RWPE2 (cell line): Measurements from ENCODE around the gene DOK6.

Source experiments
- ATAC-seq: fragments of 200-7000 bp; cut with Tn5 transposase; 3 replicates; pipeline ENCODE4 v1.9.1; 2021; ENCODE audit warnings: low read depth
- DNase-seq: peaks from one replicate; pipeline ENCODE4 v3.0.0-alpha.2; 2020; ENCODE audit warnings: low spot score
- H3K27ac ChIP-seq: fragments of 450-650 bp; 2 replicates; pipeline ENCODE4 v1.5.1; 2017; ENCODE audit warnings: mild to moderate bottlenecking; ENCODE audit not compliant: poor library complexity, severe bottlenecking
- H3K27me3 ChIP-seq: fragments of 250-450 bp; sonication (Bioruptor Pico); 2 replicates; pipeline ENCODE4 v1.5.1; 2021; ENCODE audit warnings: mild to moderate bottlenecking, moderate library complexity; ENCODE audit not compliant: insufficient read depth, poor library complexity, severe bottlenecking
- H3K36me3 ChIP-seq: fragments of 250-450 bp; sonication (Bioruptor Pico); 2 replicates; pipeline ENCODE4 v1.5.1; 2020; ENCODE audit warnings: low read depth, mild to moderate bottlenecking, moderate library complexity
- H3K4me1 ChIP-seq: fragments of 250-450 bp; sonication (Bioruptor Pico); 2 replicates; pipeline ENCODE4 v1.5.1; 2021; ENCODE audit warnings: mild to moderate bottlenecking, moderate library complexity; ENCODE audit not compliant: insufficient read depth, poor library complexity, severe bottlenecking
- H3K4me3 ChIP-seq: fragments of 250-450 bp; sonication (Bioruptor Pico); 2 replicates; pipeline ENCODE4 v1.5.1; 2021; ENCODE audit warnings: mild to moderate bottlenecking, moderate library complexity; ENCODE audit not compliant: severe bottlenecking
- H3K9me3 ChIP-seq: fragments of 250-450 bp; sonication (Bioruptor Pico); 2 replicates; pipeline ENCODE4 v1.5.1; 2021; ENCODE audit warnings: mild to moderate bottlenecking, moderate library complexity; ENCODE audit not compliant: severe bottlenecking
- CTCF ChIP-seq: fragments of 450-650 bp; IDR thresholded peaks from one replicate; pipeline ENCODE4 v1.5.1; 2017; ENCODE audit warnings: mild to moderate bottlenecking, moderate library complexity; ENCODE audit not compliant: poor library complexity, severe bottlenecking

The DOK6 gene

GRCh38 chr18:69574401-69574800 is 173.7 kb downstream of the DOK6 start:
- DNase-seq (no peak), ATAC-seq (no peak)
- H3K36me3 ChIP-seq: no peaks in the 10 kb centered on the region
- TF ChIP-seq CTCF: no peak
- H3K4me1 ChIP-seq: no peaks in the 10 kb centered on the region
- peaks cover 3% of the 10 kb centered on the region for H3K27me3 ChIP-seq
- no peak overlapping the region for H3K27ac ChIP-seq
- H3K4me3 ChIP-seq: no peak overlapping the region
- H3K9me3 ChIP-seq: no peaks in the 10 kb centered on the region

GRCh38 chr18:69580107-69580506 is 179.4 kb downstream of the DOK6 start:
- Histone ChIP-seq H3K4me1 (no peaks in the 10 kb centered on the region), H3K27me3 (no peaks in the 10 kb centered on the region), H3K36me3 (no peaks in the 10 kb centered on the region), H3K27ac (no peak overlapping the region), H3K4me3 (no peak overlapping the region), H3K9me3 (no peaks in the 10 kb centered on the region)
- DNase-seq: no peak
- TF ChIP-seq CTCF: no peak
- no peak for ATAC-seq

GRCh38 chr18:69584429-69584828 is 183.7 kb downstream of the DOK6 start:
- no peak overlapping the region for H3K27ac ChIP-seq
- H3K9me3 ChIP-seq: no peaks in the 10 kb centered on the region
- H3K4me1 ChIP-seq: no peaks in the 10 kb centered on the region
- H3K36me3 ChIP-seq: no peaks in the 10 kb centered on the region
- no peak for TF ChIP-seq CTCF
- ATAC-seq (no peak), DNase-seq (no peak)
- H3K4me3 ChIP-seq: no peak overlapping the region
- peaks cover under 1% of the 10 kb centered on the region for H3K27me3 ChIP-seq

GRCh38 chr18:69585696-69586095 is 185.0 kb downstream of the DOK6 start:
- Histone ChIP-seq H3K4me3 (no peak overlapping the region), H3K36me3 (no peaks in the 10 kb centered on the region), H3K4me1 (no peaks in the 10 kb centered on the region), H3K27ac (no peak overlapping the region), H3K27me3 (peaks cover 5% of the 10 kb centered on the region), H3K9me3 (no peaks in the 10 kb centered on the region)
- ATAC-seq (no peak), DNase-seq (no peak)
- no peak for TF ChIP-seq CTCF

GRCh38 chr18:69586537-69586936 is 185.8 kb downstream of the DOK6 start:
- peaks cover 5% of the 10 kb centered on the region for H3K27me3 ChIP-seq
- no peak for DNase-seq
- no peak overlapping the region for H3K4me3 ChIP-seq
- no peaks in the 10 kb centered on the region for H3K36me3 ChIP-seq
- H3K9me3 ChIP-seq: no peaks in the 10 kb centered on the region
- no peak overlapping the region for H3K27ac ChIP-seq
- H3K4me1 ChIP-seq: no peaks in the 10 kb centered on the region
- no peak for ATAC-seq
- no peak for TF ChIP-seq CTCF
